HCT116 (cell line): ENCODE data around the gene ACTN1. TPM values are rescaled to one million over a fixed set of nuclear protein-coding genes. Genes with fewer than 3 reads are reported as not detected.

Experiments used
- ATAC-seq: fragments of 200-7000 bp; cut with Tn5 transposase; 2 replicates; pipeline ENCODE4 v1.9.1; 2020; ENCODE audit warnings: mild to moderate bottlenecking, moderate library complexity
- BruUV-seq: library from RNA; stranded (reverse); fragments of 400-500 nt; replicated peaks from 2 replicates; lab custom pipeline; 2021; lab: Mats Ljungman, UMichigan
- CTCF ChIA-PET: fragments of 300-600 bp; sonication (Branson Sonifier 250); formaldehyde crosslinking; loops from one replicate; lab custom pipeline; 2021; ENCODE audit warnings: antibody characterized with exemption; lab: Charles Lee
- POLR2A ChIA-PET: fragments of 300-600, 350-600 bp; sonication (Branson Sonifier 250); formaldehyde crosslinking; loops from one replicate; lab custom pipeline; 2021; ENCODE audit warnings: antibody characterized with exemption; lab: Charles Lee
- RAD21 ChIA-PET, 2 experiments: fragments of 300-600 bp; sonication (Branson Sonifier 250); formaldehyde crosslinking; loops; one replicate each; lab custom pipeline; 2023; ENCODE audit warnings: low total read pairs in 2 of 2; ENCODE audit not compliant: uncharacterized antibody in 2 of 2, unreplicated experiment in 2 of 2, low non-redundant PET in 1 of 2; lab: Charles Lee
- DNase-seq: peaks from one replicate; pipeline ENCODE4 v3.0.0-alpha.2; 2010; ENCODE audit warnings: low read depth, low spot score
- H2AFZ ChIP-seq: fragments of 200-600 bp; shearing (Covaris generic), sonication (generic); 2 replicates; pipeline ENCODE4 v1.6.1; 2017; ENCODE audit warnings: low read depth, mixed run types, mixed read lengths, antibody characterized with exemption, low read length; ENCODE audit not compliant: poor library complexity, severe bottlenecking
- H3K27ac ChIP-seq: 2 replicates; pipeline ENCODE4 v1.5.1; 2012; ENCODE audit warnings: low read depth, low read length
- H3K27me3 ChIP-seq: fragments of 200-600 bp; sonication (generic); 2 replicates; pipeline ENCODE4 v1.6.1; 2016; ENCODE audit warnings: mixed run types, low read length, mixed read lengths; ENCODE audit not compliant: insufficient read depth
- H3K36me3 ChIP-seq, 2 experiments: fragments of 200-500 bp in 1 of 2; fragments of 200-600 bp in 1 of 2; sonication (Bioruptor generic) in 1 of 2; sonication (generic) in 1 of 2; 2 replicates each; pipeline versions ENCODE4 v1.5.1 to v1.6.1; 2014 to 2016; ENCODE audit warnings: low read length in 2 of 2, inconsistent platforms in 1 of 2, mixed read lengths in 1 of 2, mixed run types in 1 of 2; ENCODE audit not compliant: insufficient read depth in 2 of 2, control insufficient read depth in 1 of 2
- H3K4me1 ChIP-seq, 2 experiments: fragments of 200-600 bp in 1 of 2; sonication (generic) in 1 of 2; 2 replicates each; pipeline versions ENCODE4 v1.5.1 to v1.6.1; 2012 to 2017; ENCODE audit warnings: low read length in 2 of 2, inconsistent platforms in 1 of 2, mild to moderate bottlenecking in 1 of 2, mixed read lengths in 1 of 2, mixed run types in 1 of 2, moderate library complexity in 1 of 2; ENCODE audit not compliant: insufficient read depth in 2 of 2, control insufficient read depth in 1 of 2
- H3K4me2 ChIP-seq: fragments of 200-600 bp; sonication (generic); 2 replicates; pipeline ENCODE4 v1.6.1; 2017; ENCODE audit warnings: mixed run types, low read length, mixed read lengths
- H3K4me3 ChIP-seq, 2 experiments: fragments of 200-600 bp in 1 of 2; sonication (generic) in 1 of 2; replicated peaks in 1 of 2; 2 replicates each; pipeline ENCODE4 v1.5.1; 2011 to 2016; ENCODE audit warnings: low read length in 2 of 2, control low read depth in 1 of 2, low read depth in 1 of 2, mild to moderate bottlenecking in 1 of 2, mixed read lengths in 1 of 2, mixed run types in 1 of 2
- H3K79me2 ChIP-seq: fragments of 200-600 bp; sonication (generic); 2 replicates; pipeline ENCODE4 v1.6.1; 2017; ENCODE audit warnings: mild to moderate bottlenecking, mixed run types, low read length, moderate library complexity, mixed read lengths; ENCODE audit not compliant: insufficient read depth
- H3K9ac ChIP-seq: fragments of 200-600 bp; sonication (generic); 2 replicates; pipeline ENCODE4 v1.6.1; 2016; ENCODE audit warnings: low read length, mixed read lengths
- H3K9me2 ChIP-seq: fragments of 200-600 bp; sonication (generic), shearing (Covaris generic); 2 replicates; pipeline ENCODE4 v1.6.1; 2017; ENCODE audit warnings: mixed run types, mild to moderate bottlenecking, moderate library complexity; ENCODE audit not compliant: insufficient read depth
- H3K9me3 ChIP-seq, 2 experiments: fragments of 200-500 bp in 1 of 2; fragments of 200-600 bp in 1 of 2; sonication (Bioruptor generic) in 1 of 2; sonication (generic) in 1 of 2; 2 replicates each; pipeline ENCODE4 v1.6.1; 2014 to 2017; ENCODE audit warnings: low read length in 2 of 2, mixed read lengths in 2 of 2, inconsistent platforms in 1 of 2, low read depth in 1 of 2, mild to moderate bottlenecking in 1 of 2, mixed run types in 1 of 2, moderate library complexity in 1 of 2; ENCODE audit not compliant: control insufficient read depth in 1 of 2, insufficient read depth in 1 of 2
- H4K20me1 ChIP-seq: fragments of 200-600 bp; sonication (generic), shearing (Covaris generic); 2 replicates; pipeline ENCODE4 v1.6.1; 2017; ENCODE audit warnings: mixed run types, mild to moderate bottlenecking, moderate library complexity; ENCODE audit not compliant: insufficient read depth
- ELF1 ChIP-seq: IDR thresholded peaks from 2 replicates; pipeline ENCODE4 v1.6.1; 2012; ENCODE audit warnings: low read depth, borderline replicate concordance
- FOSL1 ChIP-seq: IDR thresholded peaks from 2 replicates; pipeline ENCODE4 v1.6.1; 2012; ENCODE audit warnings: low read depth
- RAD21 ChIP-seq: IDR thresholded peaks from 2 replicates; pipeline ENCODE4 v1.6.1; 2012; ENCODE audit warnings: low read depth, mild to moderate bottlenecking
- ZFX ChIP-seq: fragments of 450-650 bp; IDR thresholded peaks from 2 replicates; pipeline ENCODE4 v1.6.1; 2017
- ZNF274 ChIP-seq: fragments of 200-500 bp; sonication (Bioruptor generic); IDR thresholded peaks from 2 replicates; pipeline ENCODE4 v1.6.1; 2014; ENCODE audit warnings: mild to moderate bottlenecking, low read depth, low read length, inconsistent platforms
- intact Hi-C: fragments of 100-400 bp; cut with micrococcal nuclease; formaldehyde crosslinking; loops from 2 replicates; pipeline ENCODE4 v1.10.0; 2022
- total RNA-seq: library from RNA; stranded (reverse); gene quantifications from one replicate; pipeline ENCODE4 v1.2.1, GENCODE V29; 2021; ENCODE audit not compliant: unreplicated experiment
- TF ChIP-seq, protein P1 (sequence below): IDR thresholded peaks from 2 replicates; pipeline ENCODE4 v1.6.1; 2012

Gene ACTN1
- total RNA-seq, 1 experiment from 2014 or later, result 123 TPM

DNA sequence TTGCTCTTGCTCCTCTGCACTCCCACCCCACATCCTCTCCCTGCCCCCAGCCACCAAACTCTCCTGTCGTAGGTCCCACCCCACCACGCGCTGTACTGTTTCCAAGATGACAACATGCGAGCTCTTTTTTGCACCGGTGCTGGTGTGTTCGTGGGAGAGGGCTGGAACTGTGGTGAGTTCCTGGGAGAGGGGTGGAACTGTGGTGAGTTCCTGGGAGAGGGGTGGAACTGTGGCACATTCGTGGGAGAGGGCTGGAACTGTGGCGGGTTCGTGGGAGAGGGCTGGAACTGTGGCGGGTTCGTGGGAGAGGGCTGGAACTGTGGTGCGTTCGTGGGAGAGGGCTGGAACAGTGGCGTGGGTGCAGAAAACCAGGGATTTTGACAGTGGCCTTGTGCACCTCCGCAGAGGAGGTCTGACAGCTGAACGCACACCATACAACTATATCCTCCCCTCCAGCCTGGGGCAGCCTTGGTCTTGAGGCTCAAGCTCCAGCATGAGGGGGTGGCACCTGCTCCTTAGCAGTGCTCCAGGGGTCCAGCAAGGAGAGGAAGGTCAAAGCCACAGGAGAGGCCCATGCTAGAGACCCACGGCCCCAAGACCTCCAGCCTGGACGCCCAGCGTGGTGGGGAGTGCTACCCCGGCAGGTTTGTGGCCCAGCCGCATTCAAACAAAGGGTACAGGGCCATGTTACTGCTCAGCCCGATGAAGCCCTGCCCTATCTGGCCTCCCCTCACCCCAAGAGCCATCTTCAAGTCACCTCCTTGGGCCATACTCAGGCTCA is 50.1 kb downstream of the ACTN1 start:
- intact Hi-C loops, result no loop called here
- no peak for TF ChIP-seq ELF1
- TF ChIP-seq, all 23 proteins: peak for 0
- no peaks in the 10 kb centered on the region for H3K27me3 ChIP-seq
- DNase-seq (no peak), ATAC-seq (no peak)
- H3K79me2 ChIP-seq, result peaks cover 65% of the 10 kb centered on the region
- CTCF ChIA-PET, result no interaction called here
- no peaks in the 10 kb centered on the region for H3K9me2 ChIP-seq
- H3K9me3 ChIP-seq, result peaks cover 5 to 9% of the 10 kb centered on the region in 2 experiments; a peak in 2 of 4 replicates
- 0 out of 2 replicates have a peak, but pooled peaks cover 3% of the 10 kb centered on the region for H4K20me1 ChIP-seq
- RAD21 ChIA-PET, result no interaction called here
- peaks cover 0 to 21% of the 10 kb centered on the region in 2 experiments; a peak in 1 of 4 replicates for H3K36me3 ChIP-seq
- H3K4me2 ChIP-seq, result no peak overlapping the region
- BruUV-seq, result no TSS peak
- H3K9ac ChIP-seq, result no peak overlapping the region
- no peak overlapping the region for H3K27ac ChIP-seq
- no peak overlapping the region for H3K4me3 ChIP-seq
- H2AFZ ChIP-seq, result no peak overlapping the region
- H3K4me1 ChIP-seq, result peaks cover 0 to 3% of the 10 kb centered on the region in 2 experiments; a peak in 1 of 4 replicates
- POLR2A ChIA-PET, result no interaction called here

DNA sequence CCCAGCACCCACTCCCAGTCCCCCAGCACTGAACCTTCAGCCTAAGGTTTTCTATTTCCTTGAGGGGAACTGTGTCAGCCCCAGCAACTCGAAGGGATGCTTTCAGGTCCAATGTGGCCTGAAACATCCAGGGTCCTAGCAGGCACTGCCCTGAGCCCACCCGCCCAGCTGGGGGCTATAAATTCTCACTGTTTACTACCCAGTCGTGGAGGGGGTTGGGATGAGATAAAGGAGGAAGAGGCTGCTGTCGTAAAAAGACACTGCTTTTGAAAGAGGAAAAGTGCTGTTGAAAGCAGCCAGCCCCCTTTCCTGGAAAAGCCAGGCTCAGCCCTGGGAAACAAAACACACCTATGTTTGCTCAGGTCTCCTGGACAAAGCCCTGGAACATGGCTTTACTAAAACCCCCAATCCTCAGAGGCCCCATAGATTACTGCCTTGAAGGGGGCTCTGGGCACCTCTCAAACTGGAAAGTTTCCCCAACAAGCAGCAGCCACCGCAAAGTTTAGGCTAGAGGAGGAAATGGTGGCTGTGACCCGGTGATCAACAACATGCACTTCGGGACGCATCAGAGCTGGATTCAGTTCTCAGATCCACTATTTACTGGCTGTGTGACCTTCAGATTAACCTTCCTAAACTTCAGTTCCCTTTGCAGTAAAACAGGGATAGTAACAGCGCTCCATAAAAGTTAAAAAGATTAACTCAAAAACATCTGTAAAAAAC is 51.0 kb downstream of the ACTN1 start:
- Histone ChIP-seq H4K20me1 (0 out of 2 replicates have a peak, but pooled peaks cover 3% of the 10 kb centered on the region), H3K27ac (no peak overlapping the region), H3K9me3 (peaks cover 5 to 9% of the 10 kb centered on the region in 2 experiments; a peak in 2 of 4 replicates), H3K4me2 (no peak overlapping the region), H3K4me3 (no peak overlapping the region), H3K79me2 (peaks cover 59% of the 10 kb centered on the region), H3K9ac (no peak overlapping the region), H3K4me1 (no peaks in the 10 kb centered on the region), H2AFZ (no peak overlapping the region), H3K9me2 (no peaks in the 10 kb centered on the region), H3K27me3 (no peaks in the 10 kb centered on the region), H3K36me3 (peaks cover 0 to 21% of the 10 kb centered on the region in 2 experiments; a peak in 1 of 4 replicates)
- POLR2A ChIA-PET, result no interaction called here
- TF ChIP-seq FOSL1 (no peak), RAD21 (no peak), ELF1 (no peak), ZFX (no peak), ZNF274 (no peak)
- TF ChIP-seq, protein P1, sequence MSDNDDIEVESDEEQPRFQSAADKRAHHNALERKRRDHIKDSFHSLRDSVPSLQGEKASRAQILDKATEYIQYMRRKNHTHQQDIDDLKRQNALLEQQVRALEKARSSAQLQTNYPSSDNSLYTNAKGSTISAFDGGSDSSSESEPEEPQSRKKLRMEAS, result no peak
- no TSS peak for BruUV-seq
- CTCF ChIA-PET, result no interaction called here
- RAD21 ChIA-PET, result no interaction called here
- no peak for ATAC-seq
- no peak for DNase-seq
- intact Hi-C loops, result no loop called here
